Prostate gland (tissue), 2 donors: ENCODE measurements around the gene MPP4. TPM values are rescaled to one million over a fixed set of nuclear protein-coding genes. Genes with fewer than 3 reads are reported as not detected.

Source experiments
- DNase-seq: peaks from one replicate; pipeline ENCODE4 v3.0.0-alpha.2; 2019; ENCODE audit warnings: low spot score
- H3K27ac ChIP-seq, 2 donors: fragments of 200-600 bp; sonication (generic); 2 replicates each; pipeline ENCODE4 v1.5.1; 2017 to 2019
- H3K27me3 ChIP-seq: fragments of 200-600 bp; sonication (generic); replicated peaks from 2 replicates; pipeline ENCODE4 v1.5.1; 2019; ENCODE audit not compliant: insufficient read depth
- H3K36me3 ChIP-seq, 2 donors: fragments of 200-600 bp; sonication (generic); 1 replicate in 1 of 2; 2 replicates in 1 of 2; pipeline versions ENCODE4 v1.5.1 to v1.8.1; 2017 to 2019
- H3K4me1 ChIP-seq: fragments of 200-600 bp; sonication (generic); replicated peaks from 2 replicates; pipeline ENCODE4 v1.5.1; 2019
- H3K4me3 ChIP-seq, 2 donors: fragments of 200-600 bp; sonication (generic); 2 replicates each; pipeline ENCODE4 v1.5.1; 2017 to 2019
- H3K9me3 ChIP-seq: fragments of 200-600 bp; sonication (generic); 2 replicates; pipeline ENCODE4 v1.5.1; 2017
- POLR2A ChIP-seq: fragments of 450-650 bp; IDR thresholded peaks from one replicate; pipeline ENCODE4 v1.6.1; 2016; ENCODE audit warnings: antibody characterized with exemption, mild to moderate bottlenecking
- POLR2AphosphoS5 ChIP-seq: sonication (generic); formaldehyde crosslinking; IDR thresholded peaks from one replicate; pipeline ENCODE4 v1.6.1; 2017; ENCODE audit warnings: antibody characterized with exemption
- WGBS: methylation state at CpG from one replicate; pipeline ENCODE4 v1.1.5; 2018; 5-methylcytosine and 5-hydroxymethylcytosine counted together
- intact Hi-C: fragments of 100-400 bp; cut with DNase I; formaldehyde crosslinking; loops from one replicate; pipeline ENCODE4 v1.14.2; 2022
- small RNA-seq, 2 donors: library from RNA; depleted of rRNA; stranded (forward); fragments of <200 nt; gene quantifications; one replicate each; pipeline ENCODE3, GENCODE V24; 2016
- total RNA-seq, 2 donors: library from RNA; depleted of rRNA; stranded (reverse); fragments of >200 nt; gene quantifications; one replicate each; pipeline ENCODE4 v1.1.0, GENCODE V29; 2016
- TF ChIP-seq, protein P1 (sequence below), 4 experiments: fragments of 200-600 bp in 2 of 4; fragments of 450-650 bp in 2 of 4; sonication (generic) in 2 of 4; IDR thresholded peaks; 1 replicate in 3 of 4; 2 replicates in 1 of 4; pipeline ENCODE4 v1.5.1; 2016 to 2019; ENCODE audit warnings: antibody characterized with exemption in 4 of 4, mild to moderate bottlenecking in 2 of 4, moderate library complexity in 2 of 4

MPP4 gene
- total RNA-seq, 2 donors from 2014 or later: not detected

DNA sequence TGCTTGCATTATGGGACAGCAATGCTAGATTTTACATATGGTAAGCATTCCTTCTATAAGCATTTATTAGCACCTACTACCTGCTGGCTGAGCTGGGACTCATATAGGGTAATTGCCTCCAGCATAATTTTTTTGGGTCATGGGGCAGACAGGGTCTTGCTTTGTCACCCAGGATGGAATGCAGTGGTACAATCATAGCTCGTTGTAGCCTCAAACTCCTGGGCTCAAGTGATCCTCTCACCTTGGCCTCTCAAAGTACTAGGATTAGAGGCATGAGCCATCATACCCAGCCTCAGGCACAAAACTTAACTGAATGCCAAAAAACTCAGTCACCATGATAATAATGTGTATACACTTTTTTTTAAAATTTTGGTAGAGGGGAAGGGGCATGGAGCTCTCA is 90.4 kb downstream of the MPP4 start:
- Histone ChIP-seq H3K4me3 (no peak overlapping the region), H3K27me3 (no peaks in the 10 kb centered on the region), H3K4me1 (no peaks in the 10 kb centered on the region), H3K36me3 (no peaks in the 10 kb centered on the region), H3K9me3 (no peaks in the 10 kb centered on the region), H3K27ac (no peak overlapping the region)
- TF ChIP-seq POLR2A (no peak), POLR2AphosphoS5 (no peak)
- TF ChIP-seq, protein P1, sequence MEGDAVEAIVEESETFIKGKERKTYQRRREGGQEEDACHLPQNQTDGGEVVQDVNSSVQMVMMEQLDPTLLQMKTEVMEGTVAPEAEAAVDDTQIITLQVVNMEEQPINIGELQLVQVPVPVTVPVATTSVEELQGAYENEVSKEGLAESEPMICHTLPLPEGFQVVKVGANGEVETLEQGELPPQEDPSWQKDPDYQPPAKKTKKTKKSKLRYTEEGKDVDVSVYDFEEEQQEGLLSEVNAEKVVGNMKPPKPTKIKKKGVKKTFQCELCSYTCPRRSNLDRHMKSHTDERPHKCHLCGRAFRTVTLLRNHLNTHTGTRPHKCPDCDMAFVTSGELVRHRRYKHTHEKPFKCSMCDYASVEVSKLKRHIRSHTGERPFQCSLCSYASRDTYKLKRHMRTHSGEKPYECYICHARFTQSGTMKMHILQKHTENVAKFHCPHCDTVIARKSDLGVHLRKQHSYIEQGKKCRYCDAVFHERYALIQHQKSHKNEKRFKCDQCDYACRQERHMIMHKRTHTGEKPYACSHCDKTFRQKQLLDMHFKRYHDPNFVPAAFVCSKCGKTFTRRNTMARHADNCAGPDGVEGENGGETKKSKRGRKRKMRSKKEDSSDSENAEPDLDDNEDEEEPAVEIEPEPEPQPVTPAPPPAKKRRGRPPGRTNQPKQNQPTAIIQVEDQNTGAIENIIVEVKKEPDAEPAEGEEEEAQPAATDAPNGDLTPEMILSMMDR (IDR thresholded peaks at IDR 0.05): no peak
- no peak for DNase-seq
- 46% methylated on average over 1 of the region's 1 CpG for WGBS
- intact Hi-C loops: no loop called here

DNA sequence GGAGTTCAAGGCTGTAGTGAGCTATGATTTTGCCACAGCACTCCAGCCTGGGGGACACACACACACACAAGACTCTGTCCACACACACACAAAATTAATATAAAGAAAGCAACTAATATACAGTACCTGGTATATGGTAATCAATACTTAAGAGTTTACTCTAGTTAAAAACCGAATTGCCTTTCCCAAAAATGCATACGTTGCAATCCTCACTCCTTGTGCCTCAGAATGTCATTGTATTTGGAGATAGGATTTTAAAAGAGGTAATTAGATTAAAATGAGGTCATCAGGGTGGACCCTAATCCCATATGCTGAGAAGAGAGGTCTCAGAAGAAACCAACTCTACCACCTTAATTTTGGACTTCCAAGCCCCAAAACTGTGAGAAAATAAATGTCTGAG is 90.9 kb downstream of the MPP4 start:
- Histone ChIP-seq H3K4me3 (no peak overlapping the region), H3K27me3 (no peaks in the 10 kb centered on the region), H3K9me3 (no peaks in the 10 kb centered on the region), H3K4me1 (no peaks in the 10 kb centered on the region), H3K27ac (no peak overlapping the region), H3K36me3 (no peaks in the 10 kb centered on the region)
- DNase-seq: no peak
- WGBS: 80% methylated on average over 2 of the region's 2 CpGs
- intact Hi-C loops: no loop called here
- TF ChIP-seq, protein P1 (IDR thresholded peaks at IDR 0.05): no peak
- TF ChIP-seq POLR2AphosphoS5 (no peak), POLR2A (no peak)

DNA sequence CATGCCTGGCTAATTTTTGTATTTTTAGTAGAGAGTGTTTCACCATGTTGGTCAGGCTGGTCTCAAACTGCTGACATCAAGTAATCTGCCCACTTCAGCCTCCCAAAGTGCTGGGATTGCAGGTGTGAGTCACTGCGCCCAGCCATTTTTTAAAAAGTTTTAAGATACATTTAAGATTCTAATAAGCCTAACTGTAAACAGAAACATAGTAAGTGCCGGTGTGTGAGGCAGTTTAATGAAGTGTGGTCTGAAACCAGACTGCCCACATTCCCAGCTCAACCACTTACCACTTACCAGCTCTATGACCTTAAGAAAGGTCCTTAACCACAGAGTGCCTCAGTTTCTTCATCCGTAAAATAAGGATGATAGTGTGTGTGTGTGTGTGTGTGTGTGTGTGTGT is 97.5 kb downstream of the MPP4 start:
- TF ChIP-seq POLR2A (no peak), POLR2AphosphoS5 (no peak)
- TF ChIP-seq, protein P1 (IDR thresholded peaks at IDR 0.05): no peak
- no peak for DNase-seq
- intact Hi-C loops: no loop called here
- H3K9me3 ChIP-seq: no peaks in the 10 kb centered on the region
- no peaks in the 10 kb centered on the region for H3K27me3 ChIP-seq
- H3K4me3 ChIP-seq: no peak overlapping the region
- no peaks in the 10 kb centered on the region for H3K36me3 ChIP-seq
- H3K27ac ChIP-seq: no peak overlapping the region
- WGBS: 62% methylated on average over 3 of the region's 3 CpGs
- H3K4me1 ChIP-seq: no peaks in the 10 kb centered on the region

DNA sequence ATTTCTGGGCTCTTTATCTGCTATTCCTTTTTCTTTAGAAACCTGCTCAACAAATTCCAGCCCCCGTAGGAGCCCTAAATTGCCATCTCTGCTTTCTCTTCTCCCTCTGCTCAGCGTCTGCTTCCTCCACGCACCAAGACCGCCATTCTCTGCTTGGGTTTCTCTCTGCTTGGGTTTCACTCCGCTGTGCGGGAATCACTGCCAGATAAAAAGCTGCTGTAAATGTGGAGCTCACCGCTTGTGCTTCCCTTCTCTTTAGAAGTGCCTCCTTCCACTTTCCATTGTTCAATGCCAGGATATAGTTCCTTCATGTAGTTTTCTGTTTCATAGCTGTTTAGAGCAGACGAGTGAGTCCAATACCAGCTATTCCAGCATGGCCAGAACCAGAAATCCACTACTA is 101.0 kb downstream of the MPP4 start:
- Histone ChIP-seq H3K4me3 (no peak overlapping the region), H3K36me3 (no peaks in the 10 kb centered on the region), H3K9me3 (no peaks in the 10 kb centered on the region), H3K27ac (no peak overlapping the region), H3K27me3 (no peaks in the 10 kb centered on the region), H3K4me1 (no peaks in the 10 kb centered on the region)
- 39% methylated on average over 8 of the region's 8 CpGs for WGBS
- no peak for DNase-seq
- TF ChIP-seq POLR2AphosphoS5 (no peak), POLR2A (no peak)
- TF ChIP-seq, protein P1 (IDR thresholded peaks at IDR 0.05): no peak
- intact Hi-C loops: no loop called here

Small RNA genes lying within 50 kb of the gene (small RNA-seq; reads per million reads assigned to genes)
- 0 reads per million in 2 donors for gene RNU6-651P

Other genes starting within 250 kb of the MPP4 start
- gene TRAK2, start 247.2 kb downstream of the MPP4 start, total RNA-seq: 10 to 100 TPM; 16.9 to 18.9 TPM
- 10 to 100 TPM; 20.4 to 29.8 TPM for gene STRADB, start 246.9 kb downstream of the MPP4 start, total RNA-seq
- 10 to 100 TPM; 29.7 to 31.4 TPM for gene TMEM237, start 55.1 kb downstream of the MPP4 start, total RNA-seq
- 10 to 100 TPM; 14.8 to 16.3 TPM for gene ALS2, start 82.3 kb upstream of the MPP4 start, total RNA-seq
- gene CDK15, start 107.9 kb upstream of the MPP4 start, total RNA-seq: 1 to 10 TPM in 1 of 2 donors, not detected in 1; 1.2 TPM